PC-3 (cell line): ENCODE results near the gene MPHOSPH9. TPM values are rescaled to one million over a fixed set of nuclear protein-coding genes. Genes with fewer than 3 reads are reported as not detected.

ENCODE experiments used
- ATAC-seq: fragments of 200-7000 bp; cut with Tn5 transposase; 2 replicates; pipeline ENCODE4 v1.9.1; 2020; ENCODE audit warnings: mild to moderate bottlenecking, moderate library complexity
- BruUV-seq: library from RNA; stranded (reverse); fragments of 400-500 nt; replicated peaks from 2 replicates; lab custom pipeline; 2021; lab: Mats Ljungman, UMichigan
- CTCF ChIA-PET: fragments of 300-600 bp; sonication (Branson Sonifier 250); formaldehyde crosslinking; loops from one replicate; lab custom pipeline; 2022; ENCODE audit warnings: antibody characterized with exemption; lab: Charles Lee
- POLR2A ChIA-PET: fragments of 300-600 bp; sonication (Branson Sonifier 250); formaldehyde crosslinking; loops from one replicate; lab custom pipeline; 2022; ENCODE audit warnings: antibody characterized with exemption; ENCODE audit not compliant: unreplicated experiment; lab: Charles Lee
- DNase-seq: peaks from one replicate; pipeline ENCODE4 v3.0.0-alpha.2; 2015
- H2AFZ ChIP-seq: fragments of 300-600 bp; sonication (generic); 2 replicates; pipeline ENCODE4 v1.6.0; 2016; ENCODE audit warnings: antibody characterized with exemption, low read length
- H3F3A ChIP-seq: fragments of 300-600 bp; sonication (generic); one replicate; pipeline ENCODE4 v1.6.0; 2017; ENCODE audit warnings: antibody characterized with exemption, low read length, control low read depth, mild to moderate bottlenecking; ENCODE audit not compliant: unreplicated experiment
- H3K27ac ChIP-seq: fragments of 300-600 bp; sonication (generic); 2 replicates; pipeline ENCODE4 v1.5.1; 2016; ENCODE audit warnings: mild to moderate bottlenecking, low read length
- H3K27me3 ChIP-seq: fragments of 300-600 bp; sonication (generic); 2 replicates; pipeline ENCODE4 v1.6.1; 2016; ENCODE audit warnings: low read length, mixed read lengths
- H3K36me3 ChIP-seq: fragments of 300-600 bp; sonication (generic); 2 replicates; pipeline ENCODE4 v1.6.1; 2016; ENCODE audit warnings: low read depth, mixed run types, low read length, mixed read lengths
- H3K4me1 ChIP-seq: fragments of 300-600 bp; sonication (generic); 2 replicates; pipeline ENCODE4 v1.5.1; 2016; ENCODE audit warnings: low read length; ENCODE audit not compliant: insufficient read depth
- H3K4me2 ChIP-seq: fragments of 300-600 bp; sonication (generic); 2 replicates; pipeline ENCODE4 v1.6.0; 2016; ENCODE audit warnings: low read length
- H3K4me3 ChIP-seq: fragments of 300-600 bp; sonication (generic); 2 replicates; pipeline ENCODE4 v1.5.1; 2016; ENCODE audit warnings: mild to moderate bottlenecking, low read length, mixed read lengths
- H3K79me2 ChIP-seq: fragments of 300-600 bp; sonication (generic); 2 replicates; pipeline ENCODE4 v1.6.1; 2017; ENCODE audit warnings: low read length, mixed read lengths
- H3K9ac ChIP-seq: fragments of 300-600 bp; sonication (generic); 2 replicates; pipeline ENCODE4 v1.6.0; 2016; ENCODE audit warnings: mild to moderate bottlenecking, low read length
- H3K9me2 ChIP-seq: fragments of 300-600 bp; sonication (generic); replicated peaks from 2 replicates; pipeline ENCODE4 v1.6.1; 2016; ENCODE audit warnings: mixed run types, low read length, mixed read lengths
- H3K9me3 ChIP-seq: fragments of 300-600 bp; sonication (generic); 2 replicates; pipeline ENCODE4 v1.6.1; 2016; ENCODE audit warnings: low read length, mixed read lengths
- H4K20me1 ChIP-seq: fragments of 300-600 bp; sonication (generic); 2 replicates; pipeline ENCODE4 v1.6.1; 2016; ENCODE audit warnings: low read length, mixed read lengths
- EZH2 ChIP-seq: fragments of 300-600 bp; sonication (generic); IDR thresholded peaks from one replicate; pipeline ENCODE4 v1.6.1; 2017; ENCODE audit warnings: antibody characterized with exemption, mild to moderate bottlenecking, low read length; ENCODE audit not compliant: unreplicated experiment
- EZH2phosphoT487 ChIP-seq: fragments of 300-600 bp; sonication (generic); IDR thresholded peaks from 2 replicates; pipeline ENCODE4 v1.6.1; 2018; ENCODE audit warnings: mild to moderate bottlenecking, antibody characterized with exemption, low read length, borderline replicate concordance
- intact Hi-C: fragments of 100-400 bp; cut with micrococcal nuclease; formaldehyde crosslinking; loops from 2 replicates; pipeline ENCODE4 v1.9.0; 2023
- total RNA-seq: library from RNA; depleted of rRNA; stranded (reverse); fragments of >200 nt; gene quantifications from 2 replicates; pipeline ENCODE4 v1.2.3, GENCODE V29; 2014
- TF ChIP-seq, protein P1 (sequence below): fragments of 300-600 bp; sonication (generic); conservative IDR thresholded peaks from 2 replicates; pipeline ENCODE4 v1.5.1; 2017; ENCODE audit warnings: antibody characterized with exemption, low read depth, mild to moderate bottlenecking, low read length

MPHOSPH9 gene
- total RNA-seq, 1 experiment from 2014 or later: 42.5 TPM

DNA sequence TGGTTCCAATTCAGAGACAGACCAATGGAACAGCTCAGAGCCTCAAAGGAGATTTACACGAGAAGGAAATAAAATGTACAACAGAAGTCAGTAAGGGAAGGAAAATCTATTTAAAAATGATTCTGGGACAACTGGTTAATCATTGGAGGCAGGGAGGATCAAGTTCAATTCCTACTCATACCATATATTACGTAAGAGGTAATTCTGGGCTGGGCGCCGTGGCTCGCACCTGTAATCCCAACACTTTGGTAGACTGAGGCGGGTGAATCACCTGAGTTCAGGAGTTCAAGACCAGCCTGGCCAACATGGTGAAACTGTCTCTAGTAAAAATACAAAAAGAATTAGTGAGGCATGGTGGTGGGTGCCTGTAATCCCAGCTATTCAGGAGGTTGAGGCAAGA, 45.3 kb downstream of the MPHOSPH9 start:
- ChIA-PET CTCF (no interaction called here), POLR2A (no interaction called here)
- no peak overlapping the region for H3K27ac ChIP-seq
- DNase-seq (no peak), ATAC-seq (no peak)
- H3F3A ChIP-seq: no peaks in the 10 kb centered on the region
- no peaks in the 10 kb centered on the region for H3K79me2 ChIP-seq
- no peak overlapping the region for H3K4me3 ChIP-seq
- H2AFZ ChIP-seq: no peak overlapping the region
- intact Hi-C loops: no loop called here
- no peaks in the 10 kb centered on the region for H4K20me1 ChIP-seq
- H3K4me1 ChIP-seq: no peaks in the 10 kb centered on the region
- TF ChIP-seq, protein P1, sequence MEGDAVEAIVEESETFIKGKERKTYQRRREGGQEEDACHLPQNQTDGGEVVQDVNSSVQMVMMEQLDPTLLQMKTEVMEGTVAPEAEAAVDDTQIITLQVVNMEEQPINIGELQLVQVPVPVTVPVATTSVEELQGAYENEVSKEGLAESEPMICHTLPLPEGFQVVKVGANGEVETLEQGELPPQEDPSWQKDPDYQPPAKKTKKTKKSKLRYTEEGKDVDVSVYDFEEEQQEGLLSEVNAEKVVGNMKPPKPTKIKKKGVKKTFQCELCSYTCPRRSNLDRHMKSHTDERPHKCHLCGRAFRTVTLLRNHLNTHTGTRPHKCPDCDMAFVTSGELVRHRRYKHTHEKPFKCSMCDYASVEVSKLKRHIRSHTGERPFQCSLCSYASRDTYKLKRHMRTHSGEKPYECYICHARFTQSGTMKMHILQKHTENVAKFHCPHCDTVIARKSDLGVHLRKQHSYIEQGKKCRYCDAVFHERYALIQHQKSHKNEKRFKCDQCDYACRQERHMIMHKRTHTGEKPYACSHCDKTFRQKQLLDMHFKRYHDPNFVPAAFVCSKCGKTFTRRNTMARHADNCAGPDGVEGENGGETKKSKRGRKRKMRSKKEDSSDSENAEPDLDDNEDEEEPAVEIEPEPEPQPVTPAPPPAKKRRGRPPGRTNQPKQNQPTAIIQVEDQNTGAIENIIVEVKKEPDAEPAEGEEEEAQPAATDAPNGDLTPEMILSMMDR: no peak
- TF ChIP-seq EZH2 (no peak), EZH2phosphoT487 (no peak)
- H3K27me3 ChIP-seq: no peaks in the 10 kb centered on the region
- H3K9ac ChIP-seq: no peak overlapping the region
- H3K4me2 ChIP-seq: no peak overlapping the region
- H3K9me3 ChIP-seq: no peaks in the 10 kb centered on the region
- BruUV-seq: no TSS peak
- no peaks in the 10 kb centered on the region for H3K9me2 ChIP-seq
- H3K36me3 ChIP-seq: peaks cover 13% of the 10 kb centered on the region; the same call in 1 of the 2 replicates

DNA sequence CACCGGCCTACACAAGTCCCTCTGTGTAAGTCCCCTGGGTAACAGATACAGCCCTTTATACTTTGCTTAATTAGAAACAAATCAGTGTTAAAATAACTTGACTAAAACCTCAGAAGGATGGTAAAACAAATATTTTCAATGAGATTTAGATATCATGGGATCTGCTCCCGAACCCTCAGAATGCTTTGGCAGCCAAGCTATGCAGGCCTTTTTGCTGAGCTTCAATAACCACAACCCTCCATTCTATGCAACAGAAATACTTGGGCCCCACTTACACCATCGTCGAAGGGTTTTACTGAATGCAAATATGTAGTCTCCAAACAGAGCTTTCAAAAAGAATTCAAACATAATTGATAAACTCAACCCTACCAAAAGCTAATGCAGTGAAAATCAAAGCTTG, 52.8 kb downstream of the MPHOSPH9 start:
- Histone ChIP-seq H3K27ac (no peak overlapping the region), H3K9me2 (no peaks in the 10 kb centered on the region), H3K4me1 (no peaks in the 10 kb centered on the region), H3K36me3 (peaks cover 26% of the 10 kb centered on the region), H2AFZ (no peak overlapping the region), H3K4me3 (no peak overlapping the region), H3K9ac (no peak overlapping the region), H3K79me2 (no peaks in the 10 kb centered on the region), H3F3A (no peaks in the 10 kb centered on the region), H3K4me2 (no peak overlapping the region), H3K9me3 (no peaks in the 10 kb centered on the region), H4K20me1 (no peaks in the 10 kb centered on the region), H3K27me3 (no peaks in the 10 kb centered on the region)
- ATAC-seq: no peak
- ChIA-PET CTCF (no interaction called here), POLR2A (no interaction called here)
- TF ChIP-seq EZH2phosphoT487: no peak
- TF ChIP-seq, protein P1: no peak
- intact Hi-C loops: no loop called here
- no peak for DNase-seq
- no TSS peak for BruUV-seq

DNA sequence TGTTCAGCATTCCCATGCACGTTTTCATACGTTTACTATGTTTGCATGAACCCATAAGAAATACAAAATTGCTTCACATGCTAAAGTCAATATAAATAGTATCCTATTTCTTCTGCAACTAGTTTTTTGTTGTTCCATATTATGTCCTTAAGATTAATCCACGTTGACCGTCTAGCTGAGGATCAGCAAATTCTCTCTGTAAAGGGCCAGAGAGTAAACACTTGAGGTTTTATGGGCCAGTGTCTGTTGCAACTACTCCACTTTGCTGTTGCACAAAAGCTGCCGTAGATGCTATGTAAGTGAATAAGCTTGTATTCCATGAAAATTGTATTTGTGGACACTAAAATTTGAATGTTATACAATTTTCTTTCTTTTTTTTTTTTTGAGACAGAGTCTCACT, 61.0 kb downstream of the MPHOSPH9 start:
- POLR2A ChIA-PET: no interaction called here
- no peak for ATAC-seq
- H2AFZ ChIP-seq: no peak overlapping the region

More for the DNA sequence above, 61.0 kb downstream of the MPHOSPH9 start:
- Histone ChIP-seq H3F3A (no peaks in the 10 kb centered on the region), H3K36me3 (peaks cover 13% of the 10 kb centered on the region), H3K9me3 (no peaks in the 10 kb centered on the region), H3K79me2 (no peaks in the 10 kb centered on the region), H3K27ac (no peak overlapping the region), H3K9ac (no peak overlapping the region), H4K20me1 (no peaks in the 10 kb centered on the region), H3K4me1 (no peaks in the 10 kb centered on the region), H3K9me2 (no peaks in the 10 kb centered on the region), H3K4me2 (no peak overlapping the region), H3K27me3 (no peaks in the 10 kb centered on the region), H3K4me3 (no peak overlapping the region)
- TF ChIP-seq EZH2phosphoT487: no peak
- no peak for TF ChIP-seq EZH2
- TF ChIP-seq, protein P1: no peak
- CTCF ChIA-PET: no interaction called here
- BruUV-seq: no TSS peak
- intact Hi-C loops: no loop called here
- no peak for DNase-seq
